GM10266 (cell line): ENCODE data around the gene SLC18B1.

ENCODE experiments used
- DNase-seq: peaks from one replicate; pipeline ENCODE4 v3.0.0; 2012; ENCODE audit errors: extremely low spot score
- CTCF ChIP-seq: IDR thresholded peaks from 2 replicates; pipeline ENCODE4 v1.5.1; 2012; ENCODE audit warnings: mild to moderate bottlenecking, low read depth; ENCODE audit not compliant: control insufficient read depth, insufficient read depth; ENCODE audit errors: missing control alignments

SLC18B1 gene

GRCh38 chr6:132812756-132813172 lies 14.3 kb upstream of the SLC18B1 start:
- DNase-seq = no peak
- no peak for TF ChIP-seq CTCF

GRCh38 chr6:132812255-132812732 lies 13.9 kb upstream of the SLC18B1 start:
- no peak for TF ChIP-seq CTCF
- no peak for DNase-seq

DNA sequence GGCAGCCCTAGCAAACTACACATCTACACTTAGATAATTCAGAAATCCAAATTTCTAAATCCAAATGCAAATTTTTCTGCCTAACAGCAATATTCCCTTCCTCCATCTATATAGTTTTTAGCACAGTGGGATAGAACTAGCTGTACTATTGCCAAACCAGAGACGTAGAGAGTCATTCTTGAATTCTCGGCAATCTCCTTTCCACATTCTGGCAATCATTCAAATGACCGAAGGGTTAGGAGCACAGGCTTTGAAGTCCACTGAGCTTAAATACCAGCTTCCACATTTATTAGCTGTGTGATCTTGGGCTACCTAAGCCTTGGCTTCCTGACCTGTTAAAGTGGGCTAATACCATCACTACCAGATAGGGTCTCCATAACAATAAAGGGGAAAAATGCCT lies 12.8 kb upstream of the SLC18B1 start:
- DNase-seq = no peak
- no peak for TF ChIP-seq CTCF

GRCh38 chr6:132805548-132805947 lies 7.1 kb upstream of the SLC18B1 start:
- no peak for DNase-seq
- no peak for TF ChIP-seq CTCF

DNA sequence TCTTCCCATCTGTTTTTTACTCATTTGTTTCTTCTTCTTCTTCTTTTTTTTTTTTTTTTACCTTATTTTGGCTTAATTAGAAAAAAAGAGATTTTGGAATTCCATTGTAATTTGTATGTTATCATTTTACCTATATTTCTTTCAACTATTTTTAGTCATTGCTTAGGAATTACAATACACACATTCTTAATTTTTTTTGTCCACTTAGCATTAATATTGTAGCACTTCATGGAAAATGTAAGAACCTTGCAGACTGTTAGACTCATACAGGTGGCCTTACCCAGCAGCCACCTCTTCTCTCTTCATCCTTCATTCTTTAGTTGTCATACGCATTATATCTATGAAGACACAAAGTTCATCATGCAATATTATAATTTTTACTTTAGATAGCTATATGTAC lies 5.8 kb upstream of the SLC18B1 start:
- DNase-seq = no peak
- TF ChIP-seq CTCF = no peak

DNA sequence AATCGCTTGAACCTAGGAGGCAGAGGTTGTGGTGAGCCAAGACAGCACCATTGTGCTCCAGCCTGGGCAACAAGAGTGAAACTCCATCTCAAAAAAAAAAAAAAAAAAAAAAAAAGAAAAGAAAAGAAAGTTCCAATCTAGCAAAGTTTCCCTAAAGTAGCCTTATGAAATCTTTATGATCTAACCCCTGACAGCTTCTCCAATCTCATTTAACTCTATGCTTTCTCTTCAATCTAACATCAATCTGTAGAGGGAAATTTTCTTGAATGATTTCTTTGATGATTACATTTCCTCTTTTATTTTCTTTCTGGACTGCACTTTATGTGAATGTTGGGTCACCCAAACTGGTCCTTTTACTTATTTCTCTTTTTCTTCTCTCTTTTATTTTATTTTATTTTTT lies 2.2 kb upstream of the SLC18B1 start:
- no peak for TF ChIP-seq CTCF
- no peak for DNase-seq

DNA sequence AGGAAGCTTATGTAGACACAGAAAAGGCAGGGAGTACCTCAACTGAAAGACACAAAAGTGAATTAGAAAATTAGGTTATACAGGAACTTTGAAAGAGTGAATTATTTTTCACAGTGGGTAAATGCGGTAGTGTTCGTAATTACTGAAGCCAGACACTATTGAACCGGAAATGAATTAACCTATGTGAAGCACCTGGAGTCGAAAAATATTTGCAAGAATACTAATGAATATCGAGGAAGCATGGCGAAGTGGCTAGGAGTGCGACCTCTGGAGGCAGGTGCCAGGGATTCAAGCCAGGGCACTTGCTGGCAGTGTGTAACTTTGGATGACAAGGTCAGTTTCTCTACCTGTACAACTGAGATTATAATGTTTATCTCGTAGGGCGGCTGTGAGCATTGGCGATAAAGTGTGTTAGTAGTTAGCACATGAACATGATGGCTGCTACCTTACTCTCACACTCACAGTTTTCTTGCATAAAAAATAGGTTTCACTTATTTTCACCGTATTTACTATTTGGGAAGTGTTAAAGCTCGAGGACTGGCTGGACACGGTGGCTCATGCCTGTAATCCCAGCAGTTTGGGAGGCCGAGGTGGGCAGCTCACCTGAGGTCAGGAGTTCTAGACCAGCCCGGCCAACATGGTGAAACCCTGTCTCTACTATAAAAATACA lies 567 bp upstream of the SLC18B1 start:
- TF ChIP-seq CTCF = peak; percentile 87
- peak; percentile 60 for DNase-seq
